HepG2 (cell line): ENCODE measurements around the gene SPTBN2. TPM values are rescaled to one million over a fixed set of nuclear protein-coding genes. Genes with fewer than 3 reads are reported as not detected.

Experiments used
- AHDC1 ChIP-seq: sonication (generic); formaldehyde crosslinking; IDR thresholded peaks from 2 replicates; pipeline ENCODE4 v1.5.1; 2020; ENCODE audit warnings: mild to moderate bottlenecking, missing genetic modification reagents, borderline replicate concordance
- ARID4A ChIP-seq: sonication (generic); formaldehyde crosslinking; IDR thresholded peaks from 2 replicates; pipeline ENCODE4 v1.5.0; 2020; ENCODE audit warnings: mild to moderate bottlenecking, missing genetic modification reagents, borderline replicate concordance
- ARNT2 ChIP-seq: sonication (generic); formaldehyde crosslinking; IDR thresholded peaks from 2 replicates; pipeline ENCODE4 v1.8.0; 2022; ENCODE audit warnings: mild to moderate bottlenecking, low read depth, missing genetic modification reagents, moderate library complexity
- BCL3 ChIP-seq: sonication (generic); formaldehyde crosslinking; IDR thresholded peaks from 2 replicates; pipeline ENCODE4 v1.5.1; 2020; ENCODE audit warnings: mild to moderate bottlenecking, missing genetic modification reagents, moderate library complexity
- CBFB ChIP-seq: sonication (generic); formaldehyde crosslinking; IDR thresholded peaks from 2 replicates; pipeline ENCODE4 v1.4.0; 2020; ENCODE audit warnings: missing genetic modification reagents
- GFI1 ChIP-seq: sonication (generic); formaldehyde crosslinking; IDR thresholded peaks from 2 replicates; pipeline ENCODE4 v1.5.0; 2020; ENCODE audit warnings: missing genetic modification reagents, mild to moderate bottlenecking, borderline replicate concordance
- GLI4 ChIP-seq: sonication (generic); formaldehyde crosslinking; IDR thresholded peaks from 2 replicates; pipeline ENCODE4 v1.5.1; 2020; ENCODE audit warnings: missing genetic modification reagents, mild to moderate bottlenecking, moderate library complexity, borderline replicate concordance
- HNF1B ChIP-seq: sonication (generic); formaldehyde crosslinking; IDR thresholded peaks from 2 replicates; pipeline ENCODE4 v1.5.1; 2020; ENCODE audit warnings: mild to moderate bottlenecking, moderate library complexity, missing genetic modification reagents
- NBN ChIP-seq: fragments of 450-650 bp; conservative IDR thresholded peaks from 2 replicates; pipeline ENCODE4 v1.6.1; 2017
- NFRKB ChIP-seq: fragments of 450-650 bp; IDR thresholded peaks from 2 replicates; pipeline ENCODE4 v1.6.1; 2017
- SRSF9 ChIP-seq: fragments of 200-400 bp; formaldehyde crosslinking; IDR thresholded peaks from 2 replicates; pipeline ENCODE4 v1.6.1; 2018; ENCODE audit warnings: borderline replicate concordance, mild to moderate bottlenecking, low read depth, low read length; ENCODE audit not compliant: insufficient read depth, poor library complexity, severe bottlenecking
- ZMYM4 ChIP-seq: sonication (generic); formaldehyde crosslinking; IDR thresholded peaks from 2 replicates; pipeline ENCODE4 v1.8.1; 2023; ENCODE audit warnings: mild to moderate bottlenecking, missing genetic modification reagents
- ZNF772 ChIP-seq: sonication (generic); formaldehyde crosslinking; IDR thresholded peaks from 2 replicates; pipeline ENCODE4 v1.5.0; 2020; ENCODE audit warnings: mild to moderate bottlenecking, missing genetic modification reagents
- ZNF780A ChIP-seq: sonication (generic); formaldehyde crosslinking; IDR thresholded peaks from 2 replicates; pipeline ENCODE4 v1.8.0; 2022; ENCODE audit warnings: mild to moderate bottlenecking, missing genetic modification reagents, moderate library complexity
- ZNF792 ChIP-seq: IDR thresholded peaks from 2 replicates; pipeline ENCODE4 v1.6.1; 2016
- polyA plus RNA-seq, 8 experiments: library from polyadenylated mRNA; depleted of rRNA in 3 of 8; stranded (reverse) in 7 of 8; unstranded in 1 of 8; fragments of >200 nt; fragmentation: Illumina TruSeq in 4 of 8; extraction: Trizol in 4 of 8; gene quantifications; 2 replicates each; pipeline versions ENCODE4 v1.2.1 to v1.2.3, GENCODE V29; 2011 to 2016; ENCODE audit warnings: low read depth in 4 of 8, missing spikeins in 1 of 8, mixed read lengths in 1 of 8; ENCODE audit not compliant: insufficient read depth in 1 of 8
- total RNA-seq, 5 experiments: library from RNA; depleted of rRNA; stranded (reverse); fragments of >200 nt; fragmentation: Illumina TruSeq; extraction: Trizol; gene quantifications; 2 replicates each; pipeline ENCODE4 v1.2.3, GENCODE V29; 2016; ENCODE audit warnings: low read depth in 1 of 5

The SPTBN2 gene
- total and polyA plus RNA-seq, 2 of the 13 experiments (the other 11 are each of a cell fraction or from before 2014, with no cell fraction given) = 0.65 to 4.0 TPM

DNA sequence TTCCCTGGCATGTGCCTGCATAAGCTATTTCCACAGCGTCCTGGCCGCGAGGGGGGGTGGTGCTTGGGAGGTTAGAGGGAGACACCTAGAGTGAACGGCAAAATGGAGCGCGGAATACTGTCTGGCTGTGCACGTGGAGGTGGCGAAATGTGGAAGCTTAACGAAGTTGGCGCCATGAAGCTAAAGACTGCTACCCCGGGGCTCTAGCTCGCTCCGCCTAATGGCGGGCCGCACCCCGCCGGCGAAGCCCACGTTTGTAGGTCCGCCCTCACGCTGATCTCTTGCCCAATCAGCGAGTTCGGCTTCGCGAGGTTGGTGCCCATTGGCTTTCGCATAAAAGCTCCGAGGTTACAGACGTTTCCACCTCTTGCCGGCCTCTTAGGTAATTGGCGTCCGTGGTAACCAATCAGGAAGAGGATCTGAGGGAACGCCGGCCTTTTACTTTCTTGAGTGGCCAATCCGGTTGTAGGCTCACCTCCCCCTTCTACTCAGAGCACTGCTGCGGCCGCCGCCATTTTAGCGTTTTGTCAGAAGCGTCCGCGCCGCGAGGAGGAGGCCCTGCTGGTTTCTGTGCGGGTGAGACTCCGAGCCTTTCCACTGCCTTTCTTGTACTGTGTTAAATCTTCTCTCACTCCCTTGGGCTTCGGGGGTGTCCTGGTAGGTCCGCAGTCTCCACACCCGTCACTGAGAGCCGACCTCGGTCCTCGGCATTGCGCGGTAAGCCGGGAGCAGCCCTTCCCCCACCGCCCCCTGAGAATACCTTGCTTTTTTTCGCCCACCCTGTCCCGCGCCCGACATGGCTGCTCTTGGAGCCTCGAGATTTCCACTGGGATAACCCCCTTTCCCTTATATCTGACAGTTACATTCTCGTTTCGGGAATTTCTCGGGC lies 90.6 kb downstream of the SPTBN2 start, which contains the start of gene RBM4 (continued):
- TF ChIP-seq BCL3 (CRISPR knock-in tag) (peak; percentile 54; the same call in 1 of the 2 replicates), ARNT2 (CRISPR knock-in tag) (peak; percentile 51; the same call in 1 of the 2 replicates), ZNF792 (CRISPR knock-in tag) (peak; percentile 12; the same call in 1 of the 2 replicates), ZNF780A (CRISPR knock-in tag) (no peak), GLI4 (CRISPR knock-in tag) (no peak), ZMYM4 (CRISPR knock-in tag) (peak; percentile 55), ARID4A (CRISPR knock-in tag) (peak; percentile 86), HNF1B (CRISPR knock-in tag) (peak; percentile 46), GFI1 (CRISPR knock-in tag) (no peak), ZNF772 (CRISPR knock-in tag) (no peak), NFRKB (peak; percentile 53; the same call in 1 of the 2 replicates), SRSF9 (no peak), AHDC1 (CRISPR knock-in tag) (no peak), CBFB (CRISPR knock-in tag) (peak; percentile 19; the same call in 1 of the 2 replicates), NBN (no peak)
